WERI-Rb-1 (cell line): Measurements from ENCODE around the gene RASL10B.

Source experiments
- DNase-seq: peaks from one replicate; pipeline ENCODE4 v3.0.0-alpha.2; 2020
- H3K27ac ChIP-seq: fragments of 250-450 bp; sonication (Bioruptor Pico); 2 replicates; pipeline ENCODE4 v1.5.1; 2020; ENCODE audit warnings: mild to moderate bottlenecking, moderate library complexity
- H3K27me3 ChIP-seq: fragments of 250-450 bp; sonication (Bioruptor Pico); 2 replicates; pipeline ENCODE4 v1.5.1; 2021; ENCODE audit warnings: mild to moderate bottlenecking, low read depth, moderate library complexity; ENCODE audit not compliant: insufficient read depth, severe bottlenecking
- H3K36me3 ChIP-seq: fragments of 250-450 bp; sonication (Bioruptor Pico); 2 replicates; pipeline ENCODE4 v1.5.1; 2020; ENCODE audit warnings: mild to moderate bottlenecking, moderate library complexity
- H3K4me3 ChIP-seq: 2 replicates; pipeline ENCODE4 v1.5.1; 2011; ENCODE audit warnings: low read depth, mild to moderate bottlenecking, control low read depth, low read length
- H3K9me3 ChIP-seq: fragments of 250-450 bp; sonication (Bioruptor Pico); 2 replicates; pipeline ENCODE4 v1.5.1; 2021; ENCODE audit warnings: mild to moderate bottlenecking, moderate library complexity; ENCODE audit not compliant: severe bottlenecking
- CTCF ChIP-seq: IDR thresholded peaks from 2 replicates; pipeline ENCODE4 v1.5.1; 2011; ENCODE audit warnings: low read depth, mild to moderate bottlenecking, control low read depth, inconsistent platforms, low read length

RASL10B gene

GRCh38 chr17:35768797-35769196 lies 37.4 kb downstream of the RASL10B start:
- no peak for TF ChIP-seq CTCF

DNA sequence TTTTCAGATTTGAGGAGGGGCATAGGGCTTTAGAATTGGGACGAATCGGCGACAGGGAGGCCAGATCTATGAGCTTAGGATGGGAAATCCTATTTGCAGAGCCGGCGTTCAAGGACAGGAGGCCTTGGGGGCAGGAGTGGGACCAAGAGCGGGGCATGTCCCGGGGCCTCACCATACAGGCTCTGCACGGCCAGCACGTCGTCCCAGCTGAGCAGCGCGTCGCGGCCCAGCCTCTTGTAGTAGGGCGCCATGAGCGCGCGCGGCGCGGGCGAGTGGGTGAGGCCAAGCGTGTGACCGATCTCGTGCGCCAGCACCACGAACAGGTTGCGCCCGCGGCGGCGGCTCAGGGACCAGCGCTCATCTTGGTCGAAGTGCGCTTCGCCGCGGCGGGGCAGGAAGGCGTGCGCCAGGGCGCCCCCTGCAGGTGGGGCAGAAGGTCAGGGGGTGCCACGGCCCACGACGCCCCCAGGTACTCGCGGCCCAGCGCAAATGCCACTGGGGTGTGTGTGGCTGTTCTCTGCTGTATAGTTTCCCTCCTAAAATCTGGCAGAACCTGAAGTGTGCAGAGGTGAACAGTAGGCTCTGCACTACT lies 38.6 kb downstream of the RASL10B start:
- Histone ChIP-seq H3K27ac (no peak overlapping the region), H3K27me3 (no peaks in the 10 kb centered on the region), H3K4me3 (no peak overlapping the region), H3K9me3 (no peaks in the 10 kb centered on the region), H3K36me3 (no peaks in the 10 kb centered on the region)
- DNase-seq: no peak
- TF ChIP-seq CTCF: peak; percentile 32

More at GRCh38 chr17:35768797-35769196, 37.4 kb downstream of the RASL10B start:
- Histone ChIP-seq H3K27me3 (no peaks in the 10 kb centered on the region), H3K27ac (no peak overlapping the region), H3K4me3 (no peak overlapping the region), H3K9me3 (no peaks in the 10 kb centered on the region), H3K36me3 (no peaks in the 10 kb centered on the region)
- no peak for DNase-seq

DNA sequence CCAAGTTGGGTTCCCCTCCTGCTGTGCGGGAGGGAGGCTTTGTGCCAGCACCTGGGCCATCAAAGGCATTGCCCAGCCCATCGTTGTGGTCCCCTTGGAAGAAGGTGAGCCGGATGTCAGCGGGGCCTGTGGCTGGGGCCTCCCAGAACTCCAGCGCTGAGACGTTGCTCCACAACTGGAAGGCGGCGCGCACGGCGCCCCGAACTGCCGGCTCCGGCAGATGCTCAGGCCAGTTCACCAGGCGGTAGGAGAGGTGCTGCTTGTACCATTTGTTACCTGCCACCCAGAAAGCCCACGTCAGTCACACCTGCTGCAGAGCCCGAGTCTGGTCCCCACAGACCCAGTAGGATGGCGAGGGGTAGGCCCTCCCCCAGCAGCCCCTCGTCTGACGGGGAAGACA lies 41.7 kb downstream of the RASL10B start:
- DNase-seq: no peak

DNA sequence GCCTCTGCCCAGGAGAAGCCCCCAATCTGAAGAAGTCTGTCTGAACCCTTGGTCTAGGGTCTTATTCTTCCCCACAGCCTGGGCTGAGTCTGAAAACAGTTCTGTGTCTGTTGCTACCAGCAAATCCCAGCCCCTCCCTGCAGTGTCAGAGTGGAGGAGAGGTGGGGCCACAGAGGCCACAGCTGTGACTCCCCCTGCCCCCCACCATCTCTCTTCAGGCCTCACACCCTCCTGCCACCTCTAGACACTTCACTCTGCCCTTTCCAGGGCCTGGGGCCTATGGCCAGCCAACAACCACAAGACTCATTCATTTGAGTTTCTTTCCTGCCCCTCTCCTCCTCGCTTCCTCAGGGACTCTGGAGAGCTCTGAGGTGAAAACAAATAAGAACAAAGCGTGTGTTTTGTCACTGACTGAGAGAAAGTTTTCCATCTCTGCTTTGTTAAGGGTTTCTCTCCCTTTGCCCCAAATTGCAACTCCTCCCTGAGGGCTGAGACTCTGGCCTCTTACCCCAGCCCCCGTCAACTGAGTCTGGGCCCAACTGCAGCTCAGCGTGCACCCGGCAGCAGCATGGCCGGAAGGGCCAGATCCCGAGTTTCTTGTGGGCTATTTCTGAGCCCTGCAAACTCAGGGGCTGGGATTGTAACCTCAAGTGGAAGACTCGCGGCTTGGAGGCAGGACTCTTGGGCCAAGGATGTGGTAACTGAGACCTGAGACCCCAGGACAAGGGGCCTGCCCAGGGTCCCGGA lies 42.4 kb downstream of the RASL10B start:
- no peak for TF ChIP-seq CTCF

More for the DNA sequence above, 41.7 kb downstream of the RASL10B start:
- no peak for TF ChIP-seq CTCF
- Histone ChIP-seq H3K27ac (no peak overlapping the region), H3K9me3 (no peaks in the 10 kb centered on the region), H3K27me3 (no peaks in the 10 kb centered on the region), H3K36me3 (no peaks in the 10 kb centered on the region), H3K4me3 (no peak overlapping the region)

GRCh38 chr17:35774499-35774898 lies 43.1 kb downstream of the RASL10B start:
- H3K27ac ChIP-seq: no peak overlapping the region
- no peaks in the 10 kb centered on the region for H3K36me3 ChIP-seq
- H3K4me3 ChIP-seq: no peak overlapping the region
- DNase-seq: no peak
- no peaks in the 10 kb centered on the region for H3K27me3 ChIP-seq
- TF ChIP-seq CTCF: no peak
- no peaks in the 10 kb centered on the region for H3K9me3 ChIP-seq

More for the DNA sequence above, 42.4 kb downstream of the RASL10B start:
- Histone ChIP-seq H3K4me3 (no peak overlapping the region), H3K36me3 (no peaks in the 10 kb centered on the region), H3K27me3 (no peaks in the 10 kb centered on the region), H3K9me3 (no peaks in the 10 kb centered on the region), H3K27ac (no peak overlapping the region)
- DNase-seq: no peak
